ENCODE measurements around the gene ZNF710.

Gene ZNF710

GRCh38 chr15:90022345-90022744, 21.2 kb downstream of the ZNF710 start:
- no peak for DNase-seq (ENCODE audit: extremely low spot score)
- CTCF ChIA-PET = interaction anchor here (1.3 to 5.7 kb wide), 5 partner anchors 9 to 147 kb away, joined by 3 to 29 read pairs (median 4); no protein-coding TSS in a partner anchor
- TF ChIP-seq, protein P1, sequence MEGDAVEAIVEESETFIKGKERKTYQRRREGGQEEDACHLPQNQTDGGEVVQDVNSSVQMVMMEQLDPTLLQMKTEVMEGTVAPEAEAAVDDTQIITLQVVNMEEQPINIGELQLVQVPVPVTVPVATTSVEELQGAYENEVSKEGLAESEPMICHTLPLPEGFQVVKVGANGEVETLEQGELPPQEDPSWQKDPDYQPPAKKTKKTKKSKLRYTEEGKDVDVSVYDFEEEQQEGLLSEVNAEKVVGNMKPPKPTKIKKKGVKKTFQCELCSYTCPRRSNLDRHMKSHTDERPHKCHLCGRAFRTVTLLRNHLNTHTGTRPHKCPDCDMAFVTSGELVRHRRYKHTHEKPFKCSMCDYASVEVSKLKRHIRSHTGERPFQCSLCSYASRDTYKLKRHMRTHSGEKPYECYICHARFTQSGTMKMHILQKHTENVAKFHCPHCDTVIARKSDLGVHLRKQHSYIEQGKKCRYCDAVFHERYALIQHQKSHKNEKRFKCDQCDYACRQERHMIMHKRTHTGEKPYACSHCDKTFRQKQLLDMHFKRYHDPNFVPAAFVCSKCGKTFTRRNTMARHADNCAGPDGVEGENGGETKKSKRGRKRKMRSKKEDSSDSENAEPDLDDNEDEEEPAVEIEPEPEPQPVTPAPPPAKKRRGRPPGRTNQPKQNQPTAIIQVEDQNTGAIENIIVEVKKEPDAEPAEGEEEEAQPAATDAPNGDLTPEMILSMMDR (IDR thresholded peaks at IDR 0.05; ENCODE audit: control extremely low read depth, extremely low read depth, low read depth, missing control alignments) = no peak
- POLR2A ChIA-PET = no interaction called here

DNA sequence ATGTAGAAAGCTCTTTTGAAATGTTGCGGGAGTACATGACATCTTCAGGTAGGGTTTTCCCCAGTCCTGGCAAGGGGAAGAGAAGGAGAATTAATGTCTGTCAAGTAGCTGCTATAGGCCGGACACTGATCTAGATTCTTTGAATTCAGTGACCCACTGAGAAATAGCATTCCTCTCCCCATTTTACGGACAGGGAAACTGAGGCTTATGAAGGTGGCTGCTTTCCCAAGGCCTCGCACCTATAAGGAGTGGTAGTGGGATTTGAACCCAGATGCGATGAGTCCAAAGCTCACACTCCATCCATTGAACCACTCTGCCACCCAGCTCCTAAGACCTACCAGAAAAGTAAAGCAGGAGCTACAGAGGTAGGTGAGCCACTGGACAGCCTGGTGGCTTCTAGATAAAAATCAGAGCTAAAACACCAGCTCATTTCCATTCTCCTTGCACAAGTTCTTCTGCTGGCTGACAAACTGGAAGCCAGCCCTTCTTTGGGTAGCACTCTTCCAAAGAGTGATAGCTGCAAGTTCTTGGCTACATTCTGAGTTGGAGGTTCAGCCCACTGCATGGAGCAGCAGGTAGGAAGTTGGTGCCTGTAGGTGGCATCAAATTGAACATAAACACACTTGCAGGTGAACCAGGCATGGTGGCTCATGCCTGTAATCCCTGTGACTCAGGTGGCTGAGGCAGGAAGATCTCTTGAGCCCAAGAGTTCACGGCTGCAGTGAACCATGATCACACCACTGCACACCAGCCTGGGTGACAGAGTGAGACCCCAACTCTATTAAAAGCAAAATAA, 22.0 kb downstream of the ZNF710 start:
- DNase-seq (ENCODE audit: extremely low spot score) = no peak
- ChIA-PET POLR2A (no interaction called here), CTCF (interaction anchor here (1.1 to 2.9 kb wide), 6 partner anchors 9 to 148 kb away, joined by 3 to 9 read pairs (median 4); no protein-coding TSS in a partner anchor)
- TF ChIP-seq, protein P1 (IDR thresholded peaks at IDR 0.05; ENCODE audit: control extremely low read depth, extremely low read depth, low read depth, missing control alignments) = no peak

- ChIA-PET CTCF (no interaction called here), POLR2A (no interaction called here)
- no peak for DNase-seq (ENCODE audit: extremely low spot score)
- TF ChIP-seq, protein P1 (IDR thresholded peaks at IDR 0.05; ENCODE audit: control extremely low read depth, extremely low read depth, low read depth, missing control alignments) = no peak
These were observed 23.3 kb downstream of the ZNF710 start for GRCh38 chr15:90024406-90024805.

DNA sequence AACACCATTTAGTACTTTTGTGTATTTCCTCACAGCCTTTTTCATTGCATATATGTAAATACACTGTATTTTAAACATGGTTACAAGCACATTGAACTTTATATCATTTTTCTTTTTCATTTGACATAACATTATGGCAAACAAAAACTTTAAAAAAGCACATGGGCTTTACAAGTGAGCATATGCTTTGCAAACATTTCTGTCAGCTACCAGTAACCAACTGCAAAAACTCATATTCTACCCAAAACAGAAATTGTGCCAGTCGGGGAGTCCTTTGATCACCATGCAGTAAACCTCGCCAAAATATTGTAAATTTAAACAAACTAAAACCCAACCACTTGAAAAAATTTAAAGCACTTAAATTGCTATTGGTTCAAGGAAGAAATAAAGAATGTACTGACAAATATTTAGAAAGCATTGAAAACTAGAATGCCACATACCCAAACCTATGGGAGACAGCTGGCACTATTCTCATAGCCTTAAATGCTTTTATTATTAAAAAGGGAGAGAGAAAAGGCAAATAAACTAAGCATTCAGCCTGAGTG, 24.4 kb downstream of the ZNF710 start:
- CTCF ChIA-PET = interaction anchor here (1.4 kb wide), 1 partner anchor 14 kb away, joined by 3 read pairs; no protein-coding TSS in a partner anchor
- POLR2A ChIA-PET = no interaction called here
- TF ChIP-seq, protein P1 (IDR thresholded peaks at IDR 0.05; ENCODE audit: control extremely low read depth, extremely low read depth, low read depth, missing control alignments) = no peak
- DNase-seq (ENCODE audit: extremely low spot score) = no peak

DNA sequence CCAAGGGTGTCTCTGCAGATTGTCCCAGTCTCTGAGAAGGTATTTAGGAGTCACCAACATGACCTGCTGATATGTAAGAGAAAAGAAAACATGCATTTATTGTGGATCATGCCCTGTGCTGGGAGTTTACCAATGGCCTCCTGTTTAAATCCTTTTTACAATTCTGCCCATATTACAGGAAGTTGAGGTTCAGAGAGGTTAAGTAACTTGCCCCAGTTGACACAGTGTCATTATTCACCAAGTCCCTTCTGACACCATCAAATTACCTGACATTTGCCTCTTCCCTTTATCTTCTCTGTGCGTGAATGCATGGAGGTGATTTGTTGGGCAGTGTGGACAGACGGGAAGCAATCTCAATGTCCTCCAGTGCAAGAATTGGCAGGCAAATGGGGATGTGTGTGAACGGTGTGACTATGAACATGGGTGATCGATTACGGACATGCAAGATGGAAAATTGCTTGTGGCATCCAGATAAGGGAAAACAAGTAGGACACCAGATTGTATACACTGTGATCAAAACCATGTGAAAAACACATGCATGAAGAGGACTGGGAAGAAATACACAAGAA, 27.3 kb downstream of the ZNF710 start:
- DNase-seq (ENCODE audit: extremely low spot score) = no peak
- ChIA-PET CTCF (interaction anchor here (1.1 to 1.7 kb wide), 2 partner anchors 7 to 12 kb away, joined by 3 to 6 read pairs; no protein-coding TSS in a partner anchor), POLR2A (no interaction called here)
- TF ChIP-seq, protein P1 (IDR thresholded peaks at IDR 0.05; ENCODE audit: control extremely low read depth, extremely low read depth, low read depth, missing control alignments) = no peak

- CTCF ChIA-PET = interaction anchor here (1.1 to 1.7 kb wide), 2 partner anchors 8 to 13 kb away, joined by 3 to 6 read pairs; no protein-coding TSS in a partner anchor
- TF ChIP-seq, protein P1 (IDR thresholded peaks at IDR 0.05; ENCODE audit: control extremely low read depth, extremely low read depth, low read depth, missing control alignments) = no peak
- no peak for DNase-seq (ENCODE audit: extremely low spot score)
- POLR2A ChIA-PET = no interaction called here
These were observed 27.9 kb downstream of the ZNF710 start for GRCh38 chr15:90029024-90029423.
